H1 (cell line): ENCODE measurements around the gene NT5DC1. TPM values are rescaled to one million over a fixed set of nuclear protein-coding genes. Genes with fewer than 3 reads are reported as not detected.

Experiments
- CTCF ChIA-PET: fragments of 300-600 bp; sonication (Branson Sonifier 250); formaldehyde crosslinking; loops from one replicate; lab custom pipeline; 2021; ENCODE audit not compliant: partially characterized antibody; lab: Charles Lee
- POLR2A ChIA-PET: fragments of 300-600 bp; sonication (Branson Sonifier 250); formaldehyde crosslinking; loops from one replicate; lab custom pipeline; 2021; ENCODE audit warnings: inconsistent platforms; ENCODE audit not compliant: partially characterized antibody; lab: Charles Lee
- DNase-seq, 2 experiments: peaks; one replicate each; pipeline versions ENCODE4 v3.0.0 to v3.0.0-alpha.2; 2010 to 2022; ENCODE audit warnings: low spot score in 2 of 2, low read depth in 1 of 2, mixed read lengths in 1 of 2
- FAIRE-seq: peaks from 2 replicates; lab custom pipeline; 2011; peaks lifted over from hg19 to GRCh38; lab: Jason Lieb, UNC
- H2AFZ ChIP-seq: 2 replicates; pipeline ENCODE4 v1.8.1; 2012; ENCODE audit warnings: low read length, inconsistent platforms
- H2AK5ac ChIP-seq: 2 replicates; pipeline ENCODE4 v1.6.1; 2013; ENCODE audit warnings: low read depth, low read length
- H2BK120ac ChIP-seq: replicated peaks from 2 replicates; pipeline ENCODE3; 2013; ENCODE audit warnings: low read depth, low read length, inconsistent platforms
- H2BK12ac ChIP-seq: 2 replicates; pipeline ENCODE4 v1.6.1; 2013; ENCODE audit warnings: low read depth, low read length
- H2BK15ac ChIP-seq: 2 replicates; pipeline ENCODE4 v1.6.1; 2013; ENCODE audit warnings: low read length
- H2BK20ac ChIP-seq: 2 replicates; pipeline ENCODE4 v1.6.1; 2013; ENCODE audit warnings: low read length
- H2BK5ac ChIP-seq: 2 replicates; pipeline ENCODE4 v1.6.1; 2013; ENCODE audit warnings: low read depth, low read length
- H3K14ac ChIP-seq: 2 replicates; pipeline ENCODE4 v1.6.1; 2013; ENCODE audit warnings: inconsistent platforms; ENCODE audit not compliant: insufficient read length
- H3K18ac ChIP-seq: 2 replicates; pipeline ENCODE4 v1.6.1; 2013; ENCODE audit warnings: low read length; ENCODE audit errors: extremely low read depth
- H3K23ac ChIP-seq: 2 replicates; pipeline ENCODE4 v1.6.1; 2013; ENCODE audit warnings: inconsistent platforms; ENCODE audit not compliant: insufficient read length
- H3K23me2 ChIP-seq: 2 replicates; pipeline ENCODE4 v1.6.1; 2013; ENCODE audit warnings: low read depth, low read length
- H3K27ac ChIP-seq: 2 replicates; pipeline ENCODE4 v1.6.1; 2011; ENCODE audit warnings: low read depth, low read length, inconsistent platforms
- H3K27me3 ChIP-seq, 4 experiments: replicated peaks in 1 of 4; 1 replicate in 1 of 4; 2 replicates in 3 of 4; pipeline versions ENCODE4 v1.6.1 to v1.8.1; 2011 to 2013; ENCODE audit warnings: low read length in 3 of 4, mild to moderate bottlenecking in 3 of 4, inconsistent platforms in 2 of 4, mixed read lengths in 2 of 4, moderate library complexity in 1 of 4; ENCODE audit not compliant: control insufficient read depth in 3 of 4, insufficient read depth in 3 of 4; ENCODE audit errors: extremely low read depth in 1 of 4
- H3K36me3 ChIP-seq, 4 experiments: 2 replicates each; pipeline versions ENCODE4 v1.6.1 to v1.8.1; 2011 to 2013; ENCODE audit warnings: mild to moderate bottlenecking in 4 of 4, low read length in 3 of 4, moderate library complexity in 2 of 4, control low read depth in 1 of 4, inconsistent platforms in 1 of 4; ENCODE audit not compliant: insufficient read depth in 4 of 4, control insufficient read depth in 2 of 4
- H3K4ac ChIP-seq: replicated peaks from 2 replicates; pipeline ENCODE3; 2013; ENCODE audit warnings: low read length, low read depth, mixed read lengths, inconsistent platforms; ENCODE audit not compliant: insufficient read length
- H3K4me1 ChIP-seq, 4 experiments: replicated peaks in 1 of 4; 1 replicate in 1 of 4; 2 replicates in 3 of 4; pipeline versions ENCODE4 v1.6.1 to v1.8.1; 2011 to 2013; ENCODE audit warnings: low read length in 3 of 4, inconsistent platforms in 2 of 4, mixed read lengths in 1 of 4; ENCODE audit not compliant: insufficient read depth in 4 of 4, control insufficient read depth in 3 of 4
- H3K4me2 ChIP-seq, 2 experiments: 2 replicates each; pipeline versions ENCODE4 v1.6.1 to v1.8.1; 2011 to 2013; ENCODE audit warnings: low read depth in 2 of 2, low read length in 2 of 2, control low read depth in 1 of 2, inconsistent platforms in 1 of 2, mild to moderate bottlenecking in 1 of 2; ENCODE audit not compliant: insufficient read depth in 1 of 2
- H3K4me3 ChIP-seq, 4 experiments: fragments of 200-600, 300-600 bp in 1 of 4; sonication (generic), shearing (Covaris generic), sonication (Bioruptor Twin) in 1 of 4; 2 replicates each; pipeline versions ENCODE4 v1.5.1 to v1.8.1; 2011 to 2016; ENCODE audit warnings: low read length in 4 of 4, low read depth in 3 of 4, control low read depth in 2 of 4, inconsistent platforms in 2 of 4, mild to moderate bottlenecking in 2 of 4, mixed read lengths in 1 of 4, moderate library complexity in 1 of 4; ENCODE audit not compliant: insufficient read depth in 2 of 4; ENCODE audit errors: extremely low read depth in 1 of 4
- H3K56ac ChIP-seq: replicated peaks from 2 replicates; pipeline ENCODE3; 2013; ENCODE audit warnings: low read depth, mild to moderate bottlenecking, mixed read lengths, low read length, inconsistent platforms; ENCODE audit not compliant: insufficient read length
- H3K79me1 ChIP-seq: 2 replicates; pipeline ENCODE4 v1.6.1; 2013; ENCODE audit warnings: low read depth, low read length, control low read depth
- H3K79me2 ChIP-seq, 2 experiments: 2 replicates each; pipeline versions ENCODE4 v1.6.1 to v1.8.1; 2012 to 2013; ENCODE audit warnings: low read length in 2 of 2, mild to moderate bottlenecking in 2 of 2, inconsistent platforms in 1 of 2; ENCODE audit not compliant: insufficient read depth in 2 of 2, control insufficient read depth in 1 of 2
- H3K9ac ChIP-seq, 4 experiments: replicated peaks in 1 of 4; 1 replicate in 1 of 4; 2 replicates in 3 of 4; pipeline versions ENCODE4 v1.6.1 to v1.8.1; 2011 to 2013; ENCODE audit warnings: low read depth in 3 of 4, low read length in 3 of 4, control low read depth in 2 of 4, mild to moderate bottlenecking in 2 of 4, moderate library complexity in 2 of 4, inconsistent platforms in 1 of 4; ENCODE audit errors: extremely low read depth in 1 of 4
- H3K9me3 ChIP-seq, 2 experiments: 2 replicates each; pipeline versions ENCODE4 v1.6.1 to v1.8.1; 2012 to 2013; ENCODE audit warnings: mild to moderate bottlenecking in 2 of 2, moderate library complexity in 2 of 2, control low read depth in 1 of 2, inconsistent platforms in 1 of 2, low read depth in 1 of 2, low read length in 1 of 2, mixed read lengths in 1 of 2; ENCODE audit not compliant: insufficient read depth in 2 of 2
- H4K20me1 ChIP-seq, 2 experiments: replicated peaks in 1 of 2; 2 replicates each; pipeline versions ENCODE3 to v1.8.1; 2011 to 2013; ENCODE audit warnings: inconsistent platforms in 2 of 2, low read length in 2 of 2, mild to moderate bottlenecking in 1 of 2; ENCODE audit not compliant: insufficient read depth in 2 of 2, control insufficient read depth in 1 of 2
- H4K5ac ChIP-seq: 2 replicates; pipeline ENCODE4 v1.6.1; 2013; ENCODE audit warnings: low read length, low read depth, mixed read lengths, inconsistent platforms; ENCODE audit not compliant: insufficient read length
- H4K8ac ChIP-seq: 2 replicates; pipeline ENCODE4 v1.8.0; 2013; ENCODE audit warnings: mild to moderate bottlenecking, moderate library complexity, low read length, inconsistent platforms; ENCODE audit not compliant: insufficient read depth; ENCODE audit errors: extremely low read depth
- H4K91ac ChIP-seq: replicated peaks from 2 replicates; pipeline ENCODE3; 2013; ENCODE audit warnings: low read length, mixed read lengths, inconsistent platforms; ENCODE audit not compliant: insufficient read length
- JUND ChIP-seq: IDR thresholded peaks from 2 replicates; pipeline ENCODE4 v1.6.1; 2011; ENCODE audit warnings: mild to moderate bottlenecking, improper control_type of control experiment, low read length
- POLR2A ChIP-seq, 2 experiments: IDR thresholded peaks; 1 replicate in 1 of 2; 2 replicates in 1 of 2; pipeline ENCODE4 v1.6.1; 2011; ENCODE audit warnings: low read depth in 2 of 2, low read length in 2 of 2, mild to moderate bottlenecking in 2 of 2; ENCODE audit errors: control extremely low read depth in 1 of 2
- POLR2AphosphoS5 ChIP-seq: IDR thresholded peaks from 2 replicates; pipeline ENCODE4 v1.6.1; 2011; ENCODE audit warnings: low read depth, low read length
- TAF1 ChIP-seq: IDR thresholded peaks from 2 replicates; pipeline ENCODE4 v1.6.1; 2011; ENCODE audit warnings: mild to moderate bottlenecking, low read depth, low read length
- TEAD4 ChIP-seq: IDR thresholded peaks from 2 replicates; pipeline ENCODE4 v1.6.1; 2012; ENCODE audit warnings: low read depth, low read length, inconsistent platforms, mixed read lengths
- WGBS, 2 experiments: shearing (Covaris generic) in 1 of 2; methylation state at CpG; one replicate each; pipeline versions ENCODE4 v1.1.6 to v1.1.7; 2013 to 2015; ENCODE audit warnings: low lambda C conversion rate in 2 of 2, mixed read lengths in 2 of 2, inconsistent platforms in 1 of 2, low coverage in 1 of 2, missing lambda C conversion rate in 1 of 2; ENCODE audit not compliant: insufficient replicate concordance in 2 of 2, insufficient coverage in 1 of 2, insufficient read length in 1 of 2; ENCODE audit errors: extremely low coverage in 1 of 2, missing lambda C conversion rate in 1 of 2; 5-methylcytosine and 5-hydroxymethylcytosine counted together
- polyA plus RNA-seq, 7 experiments: library from polyadenylated mRNA; depleted of rRNA in 3 of 7; stranded (reverse) in 5 of 7; unstranded in 2 of 7; fragments of >200 nt in 5 of 7; fragments of 200-250 nt in 2 of 7; gene quantifications; 1 replicate in 5 of 7; 2 replicates in 1 of 7; 4 replicates in 1 of 7; pipeline versions ENCODE4 v1.2.1 to v1.2.3, GENCODE V29; 2011 to 2013; ENCODE audit warnings: missing spikeins in 2 of 7, mixed read lengths in 2 of 7
- total RNA-seq: library from RNA; stranded (reverse); fragmentation: NEBNext Ultra II Directional; extraction: Animal tissue kit (Norgen Biotek cat#: 25700); gene quantifications from 2 replicates; pipeline ENCODE4 v1.2.1, GENCODE V29; 2021

Gene NT5DC1
- total and polyA plus RNA-seq, 2 of the 8 experiments (the other 6 are each of a cell fraction or from before 2014, with no cell fraction given) = 25.3 to 72.7 TPM

DNA sequence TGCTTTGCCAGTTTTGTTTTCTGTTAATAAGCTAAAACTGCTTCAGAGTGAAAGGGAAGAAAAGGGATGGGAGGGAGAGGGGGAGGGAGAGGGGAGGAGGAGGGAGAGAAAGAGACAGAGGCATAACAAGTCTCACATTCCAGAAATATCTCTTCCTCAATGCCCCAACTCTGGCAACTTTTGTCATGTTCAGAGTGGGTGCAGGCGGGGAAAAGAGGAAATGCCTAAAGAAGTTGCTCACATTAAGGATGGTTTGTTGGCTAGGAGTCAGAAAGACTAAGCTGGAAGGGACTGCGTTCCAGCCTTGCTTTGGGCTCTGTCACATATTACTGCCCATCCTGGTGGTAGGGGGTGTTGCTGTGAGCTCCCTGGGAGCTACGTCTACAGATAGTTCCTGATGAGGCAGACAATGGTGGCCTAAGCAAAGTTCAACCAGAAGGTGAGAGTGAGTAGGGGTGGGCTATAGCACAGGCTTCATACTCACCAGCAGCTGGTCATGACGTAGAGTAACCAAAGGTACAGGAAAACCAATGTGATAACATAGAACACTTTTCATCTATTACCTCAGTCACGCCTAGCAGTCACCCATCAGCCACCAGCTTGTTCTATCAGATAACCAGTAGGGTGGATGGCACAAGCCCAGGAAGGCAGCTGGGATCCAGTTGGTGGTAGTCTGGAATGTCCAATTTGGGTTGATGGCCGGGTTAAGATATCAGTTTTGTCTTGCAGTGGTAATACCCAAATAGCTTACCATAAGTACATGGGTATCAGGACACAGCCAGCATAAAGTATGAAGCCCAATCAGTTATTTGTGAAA lies 151.1 kb downstream of the NT5DC1 start:
- CTCF ChIA-PET = interaction anchor here (0.6 to 2.1 kb wide), 10 partner anchors 10 to 283 kb away, joined by 3 to 12 read pairs (median 4); no protein-coding TSS in a partner anchor
- no peak overlapping the region for H4K5ac ChIP-seq
- peak overlapping the region; percentile 81 to 91 for H3K4me2 ChIP-seq
- peak overlapping the region in 3 of 4 experiments; percentile 4 to 55 (median 14); a peak in 3 of 8 replicates for H3K4me3 ChIP-seq
- H3K27me3 ChIP-seq = no peaks in the 10 kb centered on the region
- no peaks in the 10 kb centered on the region for H4K20me1 ChIP-seq
- H3K18ac ChIP-seq = no peak overlapping the region
- FAIRE-seq (no peak), DNase-seq (peak in 1 of 2 experiments; percentile 29)
- peaks cover 14% of the 10 kb centered on the region; the same call in 1 of the 2 replicates for H3K79me1 ChIP-seq
- peak overlapping the region; percentile 5; the same call in 1 of the 2 replicates for H2BK5ac ChIP-seq
- POLR2A ChIA-PET = interaction anchor here (1.1 to 5.7 kb wide), 8 partner anchors 9 to 119 kb away, joined by 3 to 47 read pairs (median 7); partner anchors contain the start of genes DSE and TSPYL1
- no peak overlapping the region for H3K23ac ChIP-seq
- no peak overlapping the region for H2BK120ac ChIP-seq
- peak overlapping the region; percentile 45; the same call in 1 of the 2 replicates for H2BK12ac ChIP-seq
- H3K9ac ChIP-seq = peak overlapping the region in 1 of 4 experiments; percentile 28; a peak in 1 of 7 replicates
- no peak overlapping the region for H3K27ac ChIP-seq
- peaks cover 0 to 3% (median 0%) of the 10 kb centered on the region in 4 experiments; a peak in 1 of 8 replicates for H3K36me3 ChIP-seq
- H2AFZ ChIP-seq = no peak overlapping the region
- H3K4me1 ChIP-seq = peaks cover 7 to 21% (median 18%) of the 10 kb centered on the region in 4 experiments
- H3K79me2 ChIP-seq = peaks cover 0 to 48% of the 10 kb centered on the region in 2 experiments; a peak in 2 of 4 replicates
- H2BK20ac ChIP-seq = no peak overlapping the region
- no peaks in the 10 kb centered on the region for H3K9me3 ChIP-seq
- H3K56ac ChIP-seq = no peak overlapping the region
- no peak overlapping the region for H2AK5ac ChIP-seq
- TF ChIP-seq TAF1 (0 out of 2 replicates have a peak, but pooled peaks have one; percentile 22), JUND (no peak), POLR2A (IDR thresholded peaks at IDR 0.05; ENCODE audit: control extremely low read depth in 1 of 2, low read depth in 2 of 2, low read length in 2 of 2) (peak in 1 of 2 experiments; percentile 57; a peak in 1 of 3 replicates), POLR2AphosphoS5 (peak; percentile 45; the same call in 1 of the 2 replicates), TEAD4 (peak; percentile 72)
- H3K23me2 ChIP-seq = peaks cover 9% of the 10 kb centered on the region; the same call in 1 of the 2 replicates
- WGBS, 2 experiments = 60% methylated on average over 6 of the region's 6 CpGs; no CpG with 5 or more reads in 1 of the 2 experiments
- no peak overlapping the region for H2BK15ac ChIP-seq
- no peak overlapping the region for H3K4ac ChIP-seq
- H4K8ac ChIP-seq = no peak overlapping the region
- H4K91ac ChIP-seq = peak overlapping the region; percentile 26
- no peak overlapping the region for H3K14ac ChIP-seq
